SKM-1 (cell line): ENCODE measurements around the gene C9orf85.
"Not testable (repeated sequence)": the region's sequence is repeated elsewhere in the genome, so short reads cannot be mapped to it uniquely, and the experiment has no call there.

ENCODE experiments used
- DNase-seq: peaks from one replicate; lab custom pipeline; 2025; ENCODE audit not compliant: unreplicated experiment; lab: John Stamatoyannopoulos, UW

The C9orf85 gene

GRCh38 chr9:71987471-71988371 is 76.3 kb downstream of the C9orf85 start:
- DNase-seq: no peak

DNA sequence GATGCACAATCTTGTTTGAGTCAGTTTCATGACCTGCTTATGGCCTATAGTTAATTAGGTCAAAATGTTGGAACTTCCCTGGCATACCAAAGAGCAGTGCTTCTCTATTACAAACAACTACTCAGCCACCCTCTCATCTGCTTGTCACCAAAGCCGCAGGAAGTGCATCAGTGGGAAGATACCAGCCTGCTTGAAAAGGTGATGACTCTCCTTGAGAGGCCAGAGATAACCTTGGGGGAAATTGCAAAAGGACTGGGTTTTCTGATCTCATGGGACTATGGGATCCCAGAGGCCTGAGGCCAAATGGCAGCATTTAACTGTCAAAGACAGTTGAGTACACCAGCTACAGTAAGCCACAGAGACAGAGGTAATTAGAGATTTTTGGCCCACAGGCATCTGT is 79.0 kb downstream of the C9orf85 start:
- no peak for DNase-seq

DNA sequence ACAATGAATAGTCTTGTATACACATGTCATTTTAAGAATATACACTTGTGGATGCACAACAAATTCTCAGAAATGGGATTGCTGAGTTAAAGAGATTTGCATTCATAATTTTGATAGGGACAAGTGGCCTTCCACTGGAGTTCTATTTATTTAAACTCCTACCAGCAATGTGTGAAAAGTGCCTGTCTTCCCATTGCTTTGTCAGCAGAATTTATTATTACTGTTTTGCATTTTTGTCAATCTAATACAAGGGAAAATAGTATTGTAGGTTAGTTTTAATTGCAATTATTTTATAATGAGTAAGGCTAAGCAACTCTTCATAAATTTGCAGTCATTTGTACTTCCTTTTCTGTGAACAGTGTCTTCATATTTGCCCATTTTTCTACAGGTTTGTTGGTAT is 94.0 kb downstream of the C9orf85 start:
- no peak for DNase-seq

DNA sequence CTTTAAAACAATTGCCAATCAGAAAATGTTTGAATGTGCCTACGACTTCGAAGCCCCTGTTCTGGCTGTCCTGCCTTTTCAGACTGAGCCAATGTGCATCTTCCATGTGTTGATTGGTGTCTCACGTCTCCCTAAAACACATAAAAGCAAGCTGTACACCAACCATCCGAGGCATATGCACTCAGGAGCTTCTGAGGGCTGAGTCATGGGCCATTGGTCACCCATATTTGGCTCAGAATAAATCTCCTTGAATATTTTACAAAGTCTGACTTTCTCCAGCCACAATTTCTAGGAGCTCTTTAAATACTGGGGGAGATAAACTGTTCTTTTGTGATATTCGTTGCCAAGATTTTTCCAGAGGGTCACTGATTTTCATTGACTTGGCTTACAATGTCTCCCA is 95.1 kb downstream of the C9orf85 start:
- no peak for DNase-seq

GRCh38 chr9:72007726-72008125 is 96.3 kb downstream of the C9orf85 start:
- not testable (repeated sequence) for DNase-seq

DNA sequence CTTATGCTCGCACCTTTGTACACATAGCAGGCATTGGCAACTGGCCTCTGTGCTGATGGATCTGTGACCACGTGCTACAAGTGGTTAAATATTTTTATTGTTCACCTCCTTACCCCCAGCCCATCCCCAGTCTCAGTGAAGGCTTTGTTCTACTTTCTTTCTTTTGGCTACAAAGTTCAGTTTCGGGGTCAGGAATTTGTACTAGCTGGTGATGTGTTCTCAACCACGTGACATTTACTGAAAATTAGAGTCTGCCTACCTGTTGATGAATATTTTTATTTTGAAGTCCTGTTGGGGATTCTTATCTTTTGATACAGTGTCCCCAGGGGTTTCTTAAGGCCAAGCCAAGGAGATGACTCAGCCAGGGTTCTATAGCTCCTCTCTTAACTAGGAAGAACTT is 101.2 kb downstream of the C9orf85 start:
- DNase-seq: no peak

DNA sequence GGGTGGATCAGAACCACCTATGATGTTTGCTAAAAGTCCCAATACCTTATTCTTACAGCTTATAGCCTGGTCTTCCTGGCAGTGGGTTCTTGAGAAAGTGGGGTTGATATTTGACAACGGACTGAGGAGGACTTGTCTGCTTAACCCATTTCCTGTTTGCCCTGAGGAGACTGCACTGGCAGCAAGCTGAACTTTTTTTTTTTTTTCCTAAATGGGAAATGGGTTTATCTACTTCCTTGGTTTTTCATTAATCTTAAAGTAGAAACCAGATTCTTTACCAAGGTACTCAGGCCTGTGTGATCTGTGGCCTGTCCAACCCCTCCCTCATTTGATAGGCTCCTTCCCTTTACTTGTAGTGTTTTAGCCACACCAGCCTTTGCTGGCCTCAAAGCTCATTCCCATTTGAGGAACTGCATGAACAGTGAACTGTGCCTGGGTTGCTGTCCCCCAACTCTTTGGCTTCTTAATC is 101.9 kb downstream of the C9orf85 start:
- DNase-seq: no peak

DNA sequence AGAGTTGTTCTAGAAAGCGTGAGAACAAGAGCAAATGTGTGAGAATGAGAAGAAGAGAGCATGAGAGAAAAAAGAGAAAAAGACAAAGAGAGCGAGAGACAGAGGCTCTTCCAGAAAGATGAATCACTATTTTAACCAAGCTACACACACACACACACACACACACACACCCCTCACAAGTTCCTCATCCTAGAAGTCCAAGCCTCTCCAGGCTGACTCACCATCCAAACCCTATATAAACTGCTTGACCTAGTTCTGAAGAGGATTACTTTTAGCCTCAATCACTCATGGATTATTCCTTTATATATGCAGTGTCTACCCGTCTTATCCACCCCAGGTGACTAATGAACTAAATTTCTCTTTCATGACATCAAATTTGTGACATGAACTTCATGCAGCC is 111.4 kb downstream of the C9orf85 start:
- DNase-seq: no peak
